NOMO-1 (cell line): ENCODE results near the gene REXO4.

ENCODE experiments used
- DNase-seq, 2 experiments: peaks; one replicate each; lab custom pipeline; 2025; ENCODE audit not compliant: unreplicated experiment in 2 of 2; lab: John Stamatoyannopoulos, UW

REXO4 gene, protein sequence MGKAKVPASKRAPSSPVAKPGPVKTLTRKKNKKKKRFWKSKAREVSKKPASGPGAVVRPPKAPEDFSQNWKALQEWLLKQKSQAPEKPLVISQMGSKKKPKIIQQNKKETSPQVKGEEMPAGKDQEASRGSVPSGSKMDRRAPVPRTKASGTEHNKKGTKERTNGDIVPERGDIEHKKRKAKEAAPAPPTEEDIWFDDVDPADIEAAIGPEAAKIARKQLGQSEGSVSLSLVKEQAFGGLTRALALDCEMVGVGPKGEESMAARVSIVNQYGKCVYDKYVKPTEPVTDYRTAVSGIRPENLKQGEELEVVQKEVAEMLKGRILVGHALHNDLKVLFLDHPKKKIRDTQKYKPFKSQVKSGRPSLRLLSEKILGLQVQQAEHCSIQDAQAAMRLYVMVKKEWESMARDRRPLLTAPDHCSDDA

DNA sequence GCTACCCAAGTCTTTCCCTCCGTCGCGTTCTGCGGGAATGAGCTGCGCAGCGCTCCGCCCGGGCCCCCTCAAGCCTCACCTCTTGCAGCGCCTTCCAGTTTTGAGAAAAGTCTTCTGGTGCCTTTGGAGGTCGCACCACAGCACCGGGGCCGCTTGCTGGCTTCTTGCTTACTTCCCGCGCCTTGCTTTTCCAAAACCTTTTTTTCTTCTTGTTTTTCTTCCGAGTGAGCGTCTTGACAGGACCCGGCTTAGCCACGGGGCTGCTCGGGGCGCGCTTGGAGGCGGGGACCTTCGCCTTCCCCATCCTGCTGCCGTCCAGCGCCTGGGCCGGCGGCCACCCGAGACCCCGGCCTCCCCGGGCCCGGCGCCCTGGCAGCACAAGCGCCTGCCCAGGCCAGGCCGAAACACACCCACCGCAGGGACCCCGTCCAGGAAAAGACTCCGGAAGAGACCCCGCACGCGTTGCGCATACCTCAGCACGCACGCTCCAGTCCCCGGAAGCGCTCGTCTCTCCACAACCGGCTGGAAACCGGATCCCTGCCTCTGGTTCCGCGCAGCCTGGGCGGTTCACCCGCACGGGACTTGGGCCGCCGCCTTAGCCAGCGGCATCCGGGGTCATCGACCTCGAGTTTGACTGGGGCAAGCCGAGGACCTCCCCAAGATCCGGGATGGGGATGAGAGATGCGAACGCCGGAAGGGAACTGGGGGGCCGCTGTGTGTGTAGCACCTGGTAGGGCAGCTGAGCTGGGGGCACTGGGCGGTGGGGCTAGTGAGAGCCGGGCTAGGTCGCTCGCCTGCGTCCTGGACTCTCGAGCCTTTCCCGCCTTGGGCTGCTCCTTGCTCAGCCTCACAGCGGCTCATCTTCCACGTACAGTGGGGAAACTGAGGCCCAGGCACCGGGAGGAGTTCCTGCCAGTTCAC is at the start of gene REXO4:
REXO4 (minus strand) TSS at position 470 of the 921 bp plus-strand sequence; CDS start at position 304, 166 bp downstream.
- DNase-seq, result peak; percentile 67 to 73

DNA sequence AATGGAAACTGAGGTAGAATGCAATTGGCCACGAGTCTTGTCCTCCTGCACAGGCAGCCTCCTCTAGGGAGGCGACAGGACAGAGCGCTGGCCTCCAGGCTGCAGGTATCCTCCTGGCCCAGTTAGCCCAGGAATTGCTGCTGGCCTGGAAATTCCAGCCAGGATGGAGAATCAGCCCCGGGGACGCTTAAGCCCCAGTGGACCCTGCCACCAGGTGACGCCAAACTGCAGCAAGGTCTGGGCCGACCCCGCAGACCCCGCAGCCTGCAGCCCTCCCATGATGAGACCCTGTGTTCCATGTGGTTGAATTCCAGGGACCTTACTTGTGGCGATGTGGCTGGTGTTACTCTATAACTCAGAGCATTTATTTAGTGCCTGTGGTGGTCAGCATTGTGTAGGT is 49.3 kb upstream of the REXO4 start:
- DNase-seq, result no peak

DNA sequence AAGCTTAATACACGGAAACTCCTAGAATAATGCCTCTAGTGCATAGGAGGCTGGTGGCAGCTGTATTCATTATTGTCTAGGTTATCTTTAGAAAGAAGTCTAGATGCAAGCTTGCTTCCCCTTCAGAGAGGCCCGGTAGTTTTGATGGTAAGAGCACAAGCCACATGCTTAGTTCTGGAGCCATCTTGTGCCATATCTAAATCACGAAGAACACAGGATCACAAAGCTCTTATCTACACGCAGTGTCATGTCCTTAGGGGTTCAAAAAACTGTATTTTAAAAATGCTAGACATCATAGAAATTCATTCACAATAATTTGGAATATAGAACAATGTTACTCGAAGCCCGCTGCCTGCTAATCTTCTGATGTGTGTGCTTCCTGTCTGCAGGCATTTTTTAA is 48.2 kb upstream of the REXO4 start:
- DNase-seq, result no peak

- no peak for DNase-seq
Observed at GRCh38 chr9:133464638-133465037, 46.8 kb upstream of the REXO4 start.

- no peak for DNase-seq
Observed at GRCh38 chr9:133463864-133464615, 46.2 kb upstream of the REXO4 start.

- DNase-seq, result no peak
Observed at GRCh38 chr9:133463234-133463863, 45.5 kb upstream of the REXO4 start.

GRCh38 chr9:133461975-133462374 is 44.2 kb upstream of the REXO4 start:
- DNase-seq, result no peak

- no peak for DNase-seq
Observed at GRCh38 chr9:133460405-133461175, 42.8 kb upstream of the REXO4 start.

- peak; percentile 90 to 95 for DNase-seq
Observed at GRCh38 chr9:133459476-133460404, 41.9 kb upstream of the REXO4 start, which contains the start of gene CACFD1. Gene CACFD1, plus strand, starts transcription at chr9:133459978. Its CDS starts 89 bp downstream, at chr9:133460067.

GRCh38 chr9:133458643-133459312 is 41.0 kb upstream of the REXO4 start:
- no peak for DNase-seq

DNA sequence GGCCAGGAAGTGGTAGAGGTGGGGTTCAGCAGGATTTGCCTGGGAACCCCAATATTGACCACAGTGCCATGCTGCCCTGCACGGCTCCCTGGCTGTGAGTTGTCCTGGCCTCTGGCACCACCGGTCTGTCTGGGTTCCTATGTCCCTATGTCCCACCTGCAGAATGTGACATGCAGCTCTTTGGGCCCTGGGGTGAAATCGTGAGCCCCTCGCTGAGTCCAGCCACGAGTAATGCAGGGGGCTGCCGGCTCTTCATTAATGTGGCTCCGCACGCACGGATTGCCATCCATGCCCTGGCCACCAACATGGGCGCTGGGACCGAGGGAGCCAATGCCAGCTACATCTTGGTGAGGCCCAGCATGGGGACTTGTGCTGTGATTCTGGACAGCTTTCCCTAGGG is 39.9 kb upstream of the REXO4 start:
- DNase-seq, result no peak

DNA sequence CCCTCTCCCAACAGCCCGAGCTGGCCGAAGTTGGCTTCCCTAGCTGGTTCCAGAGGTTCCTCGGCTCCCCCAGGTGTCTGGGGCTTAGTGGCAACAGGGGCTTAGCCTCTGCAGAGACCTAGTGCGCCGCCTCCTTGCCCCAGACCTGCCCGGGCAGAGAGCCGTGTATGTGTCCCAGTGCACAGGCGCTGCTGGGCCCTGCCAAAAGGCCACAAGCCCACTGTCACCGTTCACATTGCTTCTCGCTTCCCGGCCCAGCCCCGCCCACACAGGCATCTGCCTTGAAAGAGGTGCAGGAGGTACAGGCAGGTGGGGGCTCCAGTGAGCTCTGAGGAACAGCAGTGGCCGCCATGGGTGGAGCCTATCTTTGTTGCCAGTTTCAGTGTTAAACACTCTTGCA is 39.4 kb upstream of the REXO4 start:
- no peak for DNase-seq

DNA sequence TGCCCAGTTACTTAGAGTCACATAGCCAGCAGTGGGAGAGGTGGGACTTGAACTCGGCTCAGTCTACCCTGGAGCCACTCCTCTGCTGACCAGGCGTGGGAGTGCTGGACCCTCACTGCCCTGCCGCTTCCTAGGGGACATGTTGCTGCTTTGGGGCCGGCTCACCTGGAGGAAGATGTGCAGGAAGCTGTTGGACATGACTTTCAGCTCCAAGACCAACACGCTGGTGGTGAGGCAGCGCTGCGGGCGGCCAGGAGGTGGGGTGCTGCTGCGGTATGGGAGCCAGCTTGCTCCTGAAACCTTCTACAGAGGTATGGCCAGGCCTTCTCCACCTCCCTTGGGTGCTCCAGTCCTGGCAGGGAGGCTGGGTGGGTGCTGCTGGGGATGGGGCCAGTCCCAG is 38.6 kb upstream of the REXO4 start:
- DNase-seq, result no peak

DNA sequence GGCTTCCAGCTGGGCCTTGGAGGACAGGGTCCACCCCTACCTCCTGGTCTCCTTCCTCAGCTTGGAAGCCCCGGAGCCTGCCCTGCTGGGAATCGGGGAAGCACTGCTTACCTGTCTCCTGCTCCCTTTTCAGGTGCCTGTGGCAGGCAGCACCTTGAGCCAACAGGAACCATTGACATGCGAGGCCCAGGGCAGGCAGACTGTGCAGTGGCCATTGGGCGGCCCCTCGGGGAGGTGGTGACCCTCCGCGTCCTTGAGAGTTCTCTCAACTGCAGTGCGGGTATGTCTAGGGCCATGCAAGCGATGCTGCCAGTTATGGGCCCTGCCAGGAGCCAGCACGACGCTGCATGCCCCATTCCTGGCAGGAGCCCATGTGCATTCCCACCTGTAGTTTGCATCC is 38.1 kb upstream of the REXO4 start:
- DNase-seq, result no peak

- no peak for DNase-seq
Observed at GRCh38 chr9:133454943-133455673, 37.3 kb upstream of the REXO4 start.

DNA sequence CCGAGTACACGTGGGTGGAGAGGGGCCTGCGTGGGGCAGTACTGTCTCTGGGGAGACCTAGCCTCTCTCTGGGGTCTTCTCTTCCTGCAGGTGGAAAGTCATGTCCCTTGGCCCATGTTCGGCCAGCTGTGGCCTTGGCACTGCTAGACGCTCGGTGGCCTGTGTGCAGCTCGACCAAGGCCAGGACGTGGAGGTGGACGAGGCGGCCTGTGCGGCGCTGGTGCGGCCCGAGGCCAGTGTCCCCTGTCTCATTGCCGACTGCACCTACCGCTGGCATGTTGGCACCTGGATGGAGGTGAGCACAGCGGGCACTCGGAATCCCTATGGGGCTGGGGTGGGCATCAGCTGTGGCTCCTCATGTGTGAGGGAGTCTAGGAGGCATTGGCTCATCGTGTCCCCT is 36.5 kb upstream of the REXO4 start:
- DNase-seq, result no peak

DNA sequence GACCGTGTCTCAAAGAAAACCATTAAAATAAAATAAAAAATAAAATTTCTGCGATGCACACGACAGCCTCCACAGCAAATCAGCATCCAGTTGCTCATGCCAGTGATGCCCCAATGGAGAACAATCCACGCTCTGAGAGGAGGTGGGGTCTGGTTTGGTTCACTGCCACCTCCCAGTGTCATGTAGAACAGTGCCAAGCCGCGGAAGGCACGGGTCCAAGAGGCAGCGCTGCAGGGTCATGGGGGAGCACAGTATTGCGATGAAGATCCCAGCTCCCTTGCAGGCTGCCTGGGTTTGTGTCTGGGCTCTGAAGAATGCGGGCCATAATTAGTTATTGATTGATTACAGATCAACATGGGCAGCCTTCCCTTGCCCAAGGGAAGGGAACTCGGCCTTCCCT is 35.8 kb upstream of the REXO4 start:
- no peak for DNase-seq
